Stomach smooth muscle (tissue), 2 donors: ENCODE results near the gene HIRA.
"Not testable (repeated sequence)": the region's sequence is repeated elsewhere in the genome, so short reads cannot be mapped to it uniquely, and the experiment has no call there.

Experiments used
- H3K27ac ChIP-seq: one replicate; pipeline ENCODE4 v1.7.0; 2013; ENCODE audit warnings: mild to moderate bottlenecking, low read length, inconsistent platforms
- H3K27me3 ChIP-seq, 2 donors: one replicate each; pipeline ENCODE4 v1.7.0; 2013; ENCODE audit warnings: low read length in 2 of 2; ENCODE audit not compliant: insufficient read depth in 2 of 2, control insufficient read depth in 1 of 2
- H3K36me3 ChIP-seq, 2 donors: one replicate each; pipeline ENCODE4 v1.7.0; 2013; ENCODE audit warnings: low read length in 2 of 2; ENCODE audit not compliant: control insufficient read depth in 2 of 2, insufficient read depth in 2 of 2
- H3K4me1 ChIP-seq: one replicate; pipeline ENCODE4 v1.7.0; 2013; ENCODE audit warnings: low read length; ENCODE audit not compliant: control insufficient read depth, insufficient read depth
- H3K4me3 ChIP-seq, 2 donors: one replicate each; pipeline ENCODE4 v1.7.0; 2013; ENCODE audit warnings: low read length in 2 of 2
- H3K9ac ChIP-seq, 2 donors: one replicate each; pipeline ENCODE4 v1.7.0; 2013; ENCODE audit warnings: low read length in 2 of 2, mild to moderate bottlenecking in 1 of 2
- H3K9me3 ChIP-seq, 2 donors: one replicate each; pipeline ENCODE4 v1.7.0; 2013; ENCODE audit warnings: low read length in 2 of 2; ENCODE audit not compliant: control insufficient read depth in 2 of 2
- donor health status: healthy.
- donor health status: Pancreatic carcinoma.

Gene HIRA

GRCh38 chr22:19377565-19378343 is 53.8 kb downstream of the HIRA start:
- no peak overlapping the region for H3K4me3 ChIP-seq
- no peak overlapping the region for H3K27ac ChIP-seq
- no peak overlapping the region for H3K9ac ChIP-seq
- H3K27me3 ChIP-seq, result no peaks in the 10 kb centered on the region
- H3K9me3 ChIP-seq, result no peaks in the 10 kb centered on the region
- H3K36me3 ChIP-seq, result peaks cover 47 to 55% of the 10 kb centered on the region in 2 donors
- H3K4me1 ChIP-seq, result no peaks in the 10 kb centered on the region

DNA sequence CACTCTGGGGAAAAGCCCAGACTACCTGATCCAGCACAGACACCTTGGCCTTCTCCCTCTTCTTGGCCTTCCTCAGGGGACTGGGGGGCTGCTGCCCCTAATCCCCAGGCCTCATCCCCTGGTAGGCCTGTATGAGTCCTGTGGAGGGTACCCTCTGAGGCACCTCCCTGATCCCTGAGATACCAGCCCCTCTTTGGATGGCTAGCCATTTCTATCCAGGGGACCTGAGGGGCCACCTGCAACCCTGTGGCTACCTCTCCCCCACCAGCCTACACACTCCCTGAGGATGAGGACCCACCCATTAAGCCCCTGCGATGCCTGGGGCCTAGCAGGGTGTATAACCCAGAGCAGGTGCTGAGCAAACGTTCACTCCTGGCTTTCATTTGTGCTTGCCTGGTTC is 54.6 kb downstream of the HIRA start:
- H3K4me3 ChIP-seq, result no peak overlapping the region
- no peaks in the 10 kb centered on the region for H3K4me1 ChIP-seq
- H3K9me3 ChIP-seq, result no peaks in the 10 kb centered on the region
- H3K27ac ChIP-seq, result no peak overlapping the region
- peaks cover 49 to 52% of the 10 kb centered on the region in 2 donors for H3K36me3 ChIP-seq
- H3K27me3 ChIP-seq, result no peaks in the 10 kb centered on the region
- H3K9ac ChIP-seq, result no peak overlapping the region

- Histone ChIP-seq H3K4me1 (no peaks in the 10 kb centered on the region), H3K27ac (no peak overlapping the region), H3K4me3 (no peak overlapping the region), H3K9ac (no peak overlapping the region), H3K36me3 (peaks cover 54% of the 10 kb centered on the region in 2 donors), H3K9me3 (no peaks in the 10 kb centered on the region), H3K27me3 (no peaks in the 10 kb centered on the region)
These were observed 55.3 kb downstream of the HIRA start for GRCh38 chr22:19376247-19376646.

DNA sequence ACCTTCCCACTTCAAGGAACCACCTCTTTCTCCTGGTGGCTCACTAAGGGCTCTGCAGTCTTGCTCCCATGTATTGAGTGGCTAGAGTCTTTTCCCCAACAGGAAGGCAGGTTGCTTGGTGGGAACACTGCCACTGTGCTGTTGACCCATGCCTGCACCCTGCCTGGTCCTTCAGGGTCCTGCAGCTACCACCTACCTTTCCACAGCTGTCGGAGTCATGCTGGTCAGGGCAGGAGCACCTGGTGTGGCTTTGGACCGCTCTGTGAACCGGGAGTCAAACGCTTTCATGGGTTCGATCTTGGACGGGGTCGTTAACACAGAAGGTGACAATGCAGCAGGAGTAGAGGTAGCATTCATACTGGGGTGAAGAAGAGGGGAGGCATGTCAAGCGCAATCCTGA is 56.1 kb downstream of the HIRA start:
- H3K9ac ChIP-seq, result no peak overlapping the region
- no peaks in the 10 kb centered on the region for H3K4me1 ChIP-seq
- no peak overlapping the region for H3K4me3 ChIP-seq
- H3K27me3 ChIP-seq, result no peaks in the 10 kb centered on the region
- H3K36me3 ChIP-seq, result peaks cover 57 to 60% of the 10 kb centered on the region in 2 donors
- no peaks in the 10 kb centered on the region for H3K9me3 ChIP-seq
- H3K27ac ChIP-seq, result no peak overlapping the region

DNA sequence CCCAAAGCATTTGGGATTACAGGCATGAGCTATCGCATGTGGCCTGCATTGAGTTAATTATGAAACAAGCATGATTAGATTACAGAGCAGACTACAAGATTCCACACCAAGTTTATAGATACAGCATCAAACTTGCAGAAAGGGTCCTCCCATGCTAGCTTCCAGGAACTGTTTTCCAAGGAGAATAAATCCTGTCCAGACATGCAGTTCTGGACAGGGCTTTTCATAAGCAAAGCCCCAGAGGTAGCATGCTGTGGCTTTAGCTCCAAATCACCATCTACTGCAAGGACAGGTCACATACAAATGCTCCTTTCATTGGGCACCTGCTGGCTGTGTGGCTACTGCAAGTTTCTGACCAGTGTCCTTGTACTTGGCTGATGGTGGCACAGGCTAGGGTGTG is 57.1 kb downstream of the HIRA start:
- Histone ChIP-seq H3K4me1 (no peaks in the 10 kb centered on the region), H3K27ac (no peak overlapping the region), H3K9me3 (no peaks in the 10 kb centered on the region), H3K27me3 (no peaks in the 10 kb centered on the region), H3K9ac (no peak overlapping the region), H3K4me3 (no peak overlapping the region), H3K36me3 (peaks cover 57 to 58% of the 10 kb centered on the region in 2 donors)

DNA sequence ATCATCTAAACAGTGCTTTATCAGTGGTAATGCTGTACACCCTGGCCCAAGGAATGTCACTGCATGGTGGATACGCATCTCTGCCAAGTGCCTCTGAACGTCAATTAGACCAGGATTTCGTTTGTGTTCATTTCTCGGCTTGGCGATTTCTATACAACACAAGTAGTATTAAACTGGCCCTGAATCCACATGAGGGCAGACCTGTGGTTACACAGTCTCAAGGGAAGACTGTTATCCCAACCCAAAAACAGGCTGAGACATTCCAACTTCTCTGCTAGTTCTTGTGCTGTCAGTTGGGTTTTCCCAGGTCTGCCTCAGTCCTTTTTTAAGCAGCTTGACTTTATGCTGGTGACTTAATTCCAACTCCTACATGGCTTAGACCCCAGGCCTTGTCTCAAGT is 58.1 kb downstream of the HIRA start:
- Histone ChIP-seq H3K36me3 (peaks cover 65% of the 10 kb centered on the region in 2 donors), H3K27ac (no peak overlapping the region), H3K9me3 (no peaks in the 10 kb centered on the region), H3K9ac (no peak overlapping the region), H3K27me3 (no peaks in the 10 kb centered on the region), H3K4me3 (no peak overlapping the region), H3K4me1 (no peaks in the 10 kb centered on the region)

DNA sequence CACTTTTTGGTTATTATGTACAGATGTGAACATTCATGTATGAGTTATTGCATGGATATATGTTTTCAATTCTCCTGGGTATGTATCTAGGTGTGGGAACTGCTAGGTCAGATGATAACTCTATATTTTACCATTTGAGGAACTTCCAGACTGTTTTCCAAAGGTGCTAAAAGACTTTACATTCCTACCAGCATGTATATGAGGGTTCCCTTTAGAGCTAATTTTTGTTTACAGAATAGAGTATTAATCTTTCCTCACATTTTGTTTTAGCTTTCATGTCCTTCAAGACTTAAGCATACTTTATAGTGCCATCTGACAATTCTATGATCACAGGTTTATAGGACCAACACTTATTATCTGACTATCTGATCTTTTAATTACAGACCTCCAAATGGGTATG is 59.6 kb downstream of the HIRA start:
- H3K36me3 ChIP-seq, result peaks cover 51 to 55% of the 10 kb centered on the region in 2 donors
- no peak overlapping the region for H3K27ac ChIP-seq
- H3K9me3 ChIP-seq, result no peaks in the 10 kb centered on the region
- no peaks in the 10 kb centered on the region for H3K27me3 ChIP-seq
- no peak overlapping the region for H3K9ac ChIP-seq
- H3K4me1 ChIP-seq, result no peaks in the 10 kb centered on the region
- H3K4me3 ChIP-seq, result no peak overlapping the region

GRCh38 chr22:19368876-19369275 is 62.7 kb downstream of the HIRA start:
- no peak overlapping the region for H3K4me3 ChIP-seq
- H3K4me1 ChIP-seq, result no peaks in the 10 kb centered on the region
- no peak overlapping the region for H3K27ac ChIP-seq
- peaks cover 28 to 31% of the 10 kb centered on the region in 2 donors for H3K36me3 ChIP-seq
- no peak overlapping the region for H3K9ac ChIP-seq
- no peaks in the 10 kb centered on the region for H3K27me3 ChIP-seq
- no peaks in the 10 kb centered on the region for H3K9me3 ChIP-seq

- H3K36me3 ChIP-seq, result peaks cover 21 to 23% of the 10 kb centered on the region in 2 donors
- H3K4me1 ChIP-seq, result no peaks in the 10 kb centered on the region
- H3K9me3 ChIP-seq, result no peaks in the 10 kb centered on the region
- no peak overlapping the region for H3K27ac ChIP-seq
- H3K4me3 ChIP-seq, result no peak overlapping the region
- no peak overlapping the region for H3K9ac ChIP-seq
- H3K27me3 ChIP-seq, result no peaks in the 10 kb centered on the region
These were observed 63.7 kb downstream of the HIRA start for GRCh38 chr22:19367763-19368367.

GRCh38 chr22:19363541-19363940 is 68.0 kb downstream of the HIRA start:
- H3K27me3 ChIP-seq, H3K27ac ChIP-seq, H3K9me3 ChIP-seq, H3K9ac ChIP-seq, H3K4me1 ChIP-seq, H3K4me3 ChIP-seq: not testable (repeated sequence)
- H3K36me3 ChIP-seq, result peaks cover 32 to 33% of the 10 kb centered on the region in 2 donors

DNA sequence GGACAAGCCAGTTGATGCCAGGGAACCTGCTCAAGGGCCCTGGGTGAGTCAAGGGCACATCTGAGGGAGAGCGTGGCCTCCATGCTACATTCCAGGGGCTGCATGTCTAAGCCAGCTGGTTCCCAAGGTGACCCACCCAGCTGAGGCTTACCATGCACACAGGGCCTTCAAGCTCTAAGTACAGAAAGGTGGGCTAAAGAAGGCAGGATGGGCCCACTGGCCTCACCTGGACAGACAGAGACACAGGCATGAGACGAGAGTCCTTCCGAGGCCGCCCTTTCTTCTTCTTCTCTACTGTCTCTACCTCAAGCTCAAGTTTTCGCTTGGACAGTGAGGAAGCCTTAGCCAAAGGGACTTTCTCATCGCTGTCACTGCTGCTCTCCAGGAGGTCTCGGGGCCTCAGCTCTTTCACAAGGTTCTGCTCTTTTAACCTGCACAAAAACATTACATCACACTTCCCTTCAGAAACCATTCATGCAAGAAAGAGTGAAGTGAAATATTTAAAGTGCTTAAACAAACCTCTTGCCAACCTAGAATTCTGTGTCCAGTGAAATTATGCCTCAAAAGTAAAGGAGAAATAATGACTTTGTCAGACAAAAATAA is 69.9 kb downstream of the HIRA start:
- Histone ChIP-seq H3K9me3 (no peaks in the 10 kb centered on the region), H3K4me1 (no peaks in the 10 kb centered on the region), H3K27ac (no peak overlapping the region), H3K9ac (no peak overlapping the region), H3K4me3 (no peak overlapping the region), H3K27me3 (no peaks in the 10 kb centered on the region), H3K36me3 (peaks cover 42 to 43% of the 10 kb centered on the region in 2 donors)
